Measurements from ENCODE around the gene NFASC. TPM values are rescaled to one million over a fixed set of nuclear protein-coding genes. Genes with fewer than 3 reads are reported as not detected.

The NFASC gene
- total and polyA plus RNA-seq, 3 donors from 2014 or later: 9.9 to 13.9 (median 10.2) TPM

- TF ChIP-seq, protein P1, sequence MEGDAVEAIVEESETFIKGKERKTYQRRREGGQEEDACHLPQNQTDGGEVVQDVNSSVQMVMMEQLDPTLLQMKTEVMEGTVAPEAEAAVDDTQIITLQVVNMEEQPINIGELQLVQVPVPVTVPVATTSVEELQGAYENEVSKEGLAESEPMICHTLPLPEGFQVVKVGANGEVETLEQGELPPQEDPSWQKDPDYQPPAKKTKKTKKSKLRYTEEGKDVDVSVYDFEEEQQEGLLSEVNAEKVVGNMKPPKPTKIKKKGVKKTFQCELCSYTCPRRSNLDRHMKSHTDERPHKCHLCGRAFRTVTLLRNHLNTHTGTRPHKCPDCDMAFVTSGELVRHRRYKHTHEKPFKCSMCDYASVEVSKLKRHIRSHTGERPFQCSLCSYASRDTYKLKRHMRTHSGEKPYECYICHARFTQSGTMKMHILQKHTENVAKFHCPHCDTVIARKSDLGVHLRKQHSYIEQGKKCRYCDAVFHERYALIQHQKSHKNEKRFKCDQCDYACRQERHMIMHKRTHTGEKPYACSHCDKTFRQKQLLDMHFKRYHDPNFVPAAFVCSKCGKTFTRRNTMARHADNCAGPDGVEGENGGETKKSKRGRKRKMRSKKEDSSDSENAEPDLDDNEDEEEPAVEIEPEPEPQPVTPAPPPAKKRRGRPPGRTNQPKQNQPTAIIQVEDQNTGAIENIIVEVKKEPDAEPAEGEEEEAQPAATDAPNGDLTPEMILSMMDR (IDR thresholded peaks at IDR 0.05): no peak
- TF ChIP-seq POLR2A (IDR thresholded peaks at IDR 0.05): no peak
- Histone ChIP-seq H3K27me3 (no peaks in the 10 kb centered on the region), H3K4me1 (peaks cover 5% of the 10 kb centered on the region), H3K4me3 (peak overlapping the region; percentile 46 to 50), H3K9me3 (no peaks in the 10 kb centered on the region), H3K27ac (no peak overlapping the region), H3K36me3 (ENCODE audit: low read depth, missing control alignments) (no peaks in the 10 kb centered on the region)
- WGBS, 2 donors: 41 to 47% methylated on average over 6 of the region's 6 CpGs
- intact Hi-C loops (cut with DNase I; ENCODE audit: low total_unique reads): no loop called here
- DNase-seq: no peak
Observed at GRCh38 chr1:204829133-204829825, 41.4 kb upstream of the NFASC start.

DNA sequence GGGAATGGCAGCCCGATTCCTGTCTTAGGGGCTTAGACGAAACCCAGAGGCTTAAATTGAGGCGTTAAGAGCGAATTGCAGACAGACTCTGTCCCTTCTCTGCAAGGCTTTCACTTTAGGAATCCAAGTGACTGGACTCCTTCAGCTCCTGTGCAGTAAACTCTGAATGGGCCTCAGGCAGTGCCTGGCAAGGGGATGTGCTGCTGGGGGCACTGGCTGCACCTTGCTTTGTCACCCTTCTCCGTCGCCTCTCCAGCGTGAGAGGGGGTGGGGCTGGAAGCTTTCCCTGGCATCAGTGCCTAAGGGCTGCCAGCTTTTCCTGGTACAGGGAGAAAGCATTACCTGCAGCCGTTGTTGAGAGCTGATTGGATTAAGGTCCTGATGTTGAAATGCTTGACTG lies 39.9 kb upstream of the NFASC start:
- H3K4me1 ChIP-seq: peaks cover 5% of the 10 kb centered on the region
- no peaks in the 10 kb centered on the region for H3K27me3 ChIP-seq
- H3K27ac ChIP-seq: no peak overlapping the region
- H3K4me3 ChIP-seq: no peak overlapping the region
- WGBS, 2 donors: 71 to 76% methylated on average over 4 to 8 of the region's 8 CpGs
- intact Hi-C loops (cut with DNase I; ENCODE audit: low total_unique reads): loop anchor here (10.0 kb wide), 1 partner anchor 104 kb away; no protein-coding TSS in a partner anchor
- no peak for DNase-seq
- no peaks in the 10 kb centered on the region for H3K9me3 ChIP-seq
- H3K36me3 ChIP-seq (ENCODE audit: low read depth, missing control alignments): no peaks in the 10 kb centered on the region
- no peak for TF ChIP-seq POLR2A (IDR thresholded peaks at IDR 0.05)
- TF ChIP-seq, protein P1 (IDR thresholded peaks at IDR 0.05): no peak

- intact Hi-C loops (cut with DNase I; ENCODE audit: low total_unique reads): loop anchor here (10.0 kb wide), 1 partner anchor 104 kb away; no protein-coding TSS in a partner anchor
- H3K9me3 ChIP-seq: no peaks in the 10 kb centered on the region
- TF ChIP-seq, protein P1 (IDR thresholded peaks at IDR 0.05): no peak
- no peak for TF ChIP-seq POLR2A (IDR thresholded peaks at IDR 0.05)
- no peak overlapping the region for H3K4me3 ChIP-seq
- no peaks in the 10 kb centered on the region for H3K36me3 ChIP-seq (ENCODE audit: low read depth, missing control alignments)
- H3K4me1 ChIP-seq: peaks cover 5% of the 10 kb centered on the region
- H3K27me3 ChIP-seq: no peaks in the 10 kb centered on the region
- no peak overlapping the region for H3K27ac ChIP-seq
- WGBS, 2 donors: 58 to 76% methylated on average over 3 of the region's 3 CpGs
- DNase-seq: no peak
Observed at GRCh38 chr1:204831186-204831585, 39.5 kb upstream of the NFASC start.

GRCh38 chr1:204834336-204834735 lies 36.3 kb upstream of the NFASC start:
- H3K9me3 ChIP-seq: no peaks in the 10 kb centered on the region
- no peak overlapping the region for H3K4me3 ChIP-seq
- no peaks in the 10 kb centered on the region for H3K36me3 ChIP-seq (ENCODE audit: low read depth, missing control alignments)
- DNase-seq: no peak
- intact Hi-C loops (cut with DNase I; ENCODE audit: low total_unique reads): loop anchor here (10.0 kb wide), 1 partner anchor 100 kb away; no protein-coding TSS in a partner anchor
- H3K27me3 ChIP-seq: no peaks in the 10 kb centered on the region
- TF ChIP-seq POLR2A (IDR thresholded peaks at IDR 0.05): no peak
- TF ChIP-seq, protein P1 (IDR thresholded peaks at IDR 0.05): no peak
- 70 to 79% methylated on average over 5 of the region's 5 CpGs for WGBS, 2 donors
- no peak overlapping the region for H3K27ac ChIP-seq
- H3K4me1 ChIP-seq: peaks cover 1% of the 10 kb centered on the region

DNA sequence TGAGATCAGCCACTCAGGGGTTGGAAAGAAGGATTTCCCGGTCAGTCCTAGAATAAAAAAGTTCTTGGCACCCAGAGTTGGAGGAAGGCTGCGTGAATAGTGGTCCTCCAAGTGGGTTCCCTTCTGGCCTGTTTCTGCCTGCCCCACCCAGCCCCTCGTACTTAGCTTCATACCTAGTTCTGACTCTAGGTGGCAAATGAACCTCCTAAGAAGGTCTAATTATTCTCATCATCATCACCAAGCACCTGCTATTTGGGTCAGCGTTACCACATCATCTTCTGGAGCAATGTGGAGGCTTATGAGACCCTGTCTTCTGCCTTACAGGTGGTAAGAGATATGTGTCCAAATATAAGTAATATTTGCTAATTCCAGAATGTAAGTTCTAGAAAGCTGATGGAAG lies 35.9 kb upstream of the NFASC start:
- Histone ChIP-seq H3K4me1 (no peaks in the 10 kb centered on the region), H3K4me3 (no peak overlapping the region), H3K9me3 (no peaks in the 10 kb centered on the region), H3K36me3 (ENCODE audit: low read depth, missing control alignments) (no peaks in the 10 kb centered on the region), H3K27me3 (no peaks in the 10 kb centered on the region), H3K27ac (no peak overlapping the region)
- DNase-seq: no peak
- TF ChIP-seq, protein P1 (IDR thresholded peaks at IDR 0.05): no peak
- TF ChIP-seq POLR2A (IDR thresholded peaks at IDR 0.05): no peak
- WGBS, 2 donors: 80 to 83% methylated on average over 4 of the region's 4 CpGs
- intact Hi-C loops (cut with DNase I; ENCODE audit: low total_unique reads): loop anchor here (10.0 kb wide), 1 partner anchor 100 kb away; no protein-coding TSS in a partner anchor

All from testis (tissue), 3 donors.